Measurements from ENCODE around the gene AFAP1L1. TPM values are rescaled to one million over a fixed set of nuclear protein-coding genes. Genes with fewer than 3 reads are reported as not detected.
"Not testable (repeated sequence)": the region's sequence is repeated elsewhere in the genome, so short reads cannot be mapped to it uniquely, and the experiment has no call there.

AFAP1L1 gene
- total RNA-seq, 4 donors from 2014 or later, result 4.8 to 11.6 (median 7.3) TPM

DNA sequence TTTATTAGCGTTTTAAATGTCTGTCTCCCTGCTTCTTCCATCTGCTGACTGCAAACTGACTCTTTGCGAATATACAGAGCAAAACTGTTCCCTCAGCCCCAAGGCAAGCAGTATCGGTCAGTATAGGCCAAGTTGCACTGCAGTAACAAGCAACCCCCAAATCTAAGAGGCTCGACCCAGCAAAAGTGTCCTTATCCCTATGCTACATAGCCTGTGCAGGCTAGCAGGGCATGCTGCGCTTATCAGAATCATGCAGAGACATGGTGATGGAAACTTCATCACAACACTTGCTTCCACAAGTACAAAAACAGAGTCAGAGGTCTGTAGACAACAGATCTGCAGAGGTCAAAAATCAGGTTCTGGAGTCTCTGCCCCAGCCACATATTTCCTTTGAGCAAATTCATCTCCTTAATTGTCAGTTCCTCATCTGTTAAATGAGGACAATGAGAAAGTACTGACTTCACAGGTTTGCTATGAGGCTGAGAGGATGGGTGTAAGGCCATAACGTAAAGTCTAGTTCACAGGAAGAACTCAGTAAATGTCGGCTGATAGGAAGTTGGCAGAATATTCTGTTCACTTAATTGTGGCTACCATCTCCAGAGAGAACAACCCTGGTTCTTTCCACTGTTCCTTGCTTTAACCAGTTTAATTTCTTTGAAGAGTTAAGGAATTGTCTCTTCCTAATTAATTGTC, 117.0 kb downstream of the AFAP1L1 start:
- peaks cover 7% of the 10 kb centered on the region for H3K4me1 ChIP-seq
- no peak for DNase-seq (ENCODE audit: low spot score in 2 of 2)

DNA sequence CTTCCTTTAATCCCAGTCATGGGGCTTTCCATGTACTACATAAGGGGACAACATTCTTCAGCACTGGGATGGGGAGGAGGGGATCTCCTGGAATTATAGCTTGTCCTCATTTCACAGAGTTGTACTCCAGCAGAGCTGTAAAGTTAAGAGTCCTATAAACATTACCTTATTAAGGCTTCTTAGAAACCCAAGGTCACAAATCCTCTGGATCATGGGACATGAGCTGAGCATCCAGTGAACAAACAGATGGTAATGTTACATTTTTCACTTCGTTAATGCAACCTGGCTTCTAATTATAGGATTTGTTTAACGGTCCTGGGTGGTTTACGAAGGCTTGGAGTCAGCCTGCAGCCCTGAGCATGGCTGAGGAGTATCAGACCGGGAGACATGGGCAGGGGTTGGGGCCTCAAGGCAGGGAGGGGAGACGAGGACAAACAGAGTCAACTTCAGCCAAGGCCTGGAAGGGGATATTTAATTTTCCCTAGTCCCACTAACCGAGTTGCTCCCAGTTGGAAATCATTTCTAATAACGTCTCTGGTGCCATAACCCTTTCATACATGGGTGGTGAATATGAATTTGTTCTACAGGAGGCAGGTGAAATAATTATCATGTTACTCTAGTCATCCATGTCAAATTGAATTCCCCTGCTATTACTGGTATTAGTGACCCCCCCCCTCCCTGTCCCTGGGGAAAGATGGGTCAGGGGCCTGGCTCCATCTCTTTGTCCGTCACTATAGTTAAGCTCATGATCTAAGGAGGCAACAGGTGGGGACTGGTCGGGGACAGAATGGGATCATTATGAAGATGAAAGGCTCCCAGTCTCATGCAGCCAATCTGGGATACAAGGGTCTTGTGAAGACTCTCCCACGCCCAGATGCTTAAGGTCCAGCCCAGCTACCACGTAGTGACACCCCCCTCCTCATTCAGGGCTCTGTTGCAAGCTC, 118.2 kb downstream of the AFAP1L1 start:
- H3K27me3 ChIP-seq, result no peaks in the 10 kb centered on the region
- H3K9me3 ChIP-seq, result no peaks in the 10 kb centered on the region
- H3K27ac ChIP-seq, result no peak overlapping the region
- no peak overlapping the region for H3K4me3 ChIP-seq
- WGBS, result 86% methylated on average over 11 of the region's 11 CpGs
- H3K4me1 ChIP-seq, result peaks cover 7% of the 10 kb centered on the region
- no peaks in the 10 kb centered on the region for H3K36me3 ChIP-seq
- TF ChIP-seq, protein P1, sequence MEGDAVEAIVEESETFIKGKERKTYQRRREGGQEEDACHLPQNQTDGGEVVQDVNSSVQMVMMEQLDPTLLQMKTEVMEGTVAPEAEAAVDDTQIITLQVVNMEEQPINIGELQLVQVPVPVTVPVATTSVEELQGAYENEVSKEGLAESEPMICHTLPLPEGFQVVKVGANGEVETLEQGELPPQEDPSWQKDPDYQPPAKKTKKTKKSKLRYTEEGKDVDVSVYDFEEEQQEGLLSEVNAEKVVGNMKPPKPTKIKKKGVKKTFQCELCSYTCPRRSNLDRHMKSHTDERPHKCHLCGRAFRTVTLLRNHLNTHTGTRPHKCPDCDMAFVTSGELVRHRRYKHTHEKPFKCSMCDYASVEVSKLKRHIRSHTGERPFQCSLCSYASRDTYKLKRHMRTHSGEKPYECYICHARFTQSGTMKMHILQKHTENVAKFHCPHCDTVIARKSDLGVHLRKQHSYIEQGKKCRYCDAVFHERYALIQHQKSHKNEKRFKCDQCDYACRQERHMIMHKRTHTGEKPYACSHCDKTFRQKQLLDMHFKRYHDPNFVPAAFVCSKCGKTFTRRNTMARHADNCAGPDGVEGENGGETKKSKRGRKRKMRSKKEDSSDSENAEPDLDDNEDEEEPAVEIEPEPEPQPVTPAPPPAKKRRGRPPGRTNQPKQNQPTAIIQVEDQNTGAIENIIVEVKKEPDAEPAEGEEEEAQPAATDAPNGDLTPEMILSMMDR (IDR thresholded peaks at IDR 0.05), result no peak
- TF ChIP-seq POLR2A (IDR thresholded peaks at IDR 0.05) (no peak), EP300 (IDR thresholded peaks at IDR 0.05) (peak; percentile 20), POLR2AphosphoS5 (IDR thresholded peaks at IDR 0.05) (no peak)
- no peak for DNase-seq (ENCODE audit: low spot score in 2 of 2)

More for the DNA sequence above, 117.0 kb downstream of the AFAP1L1 start:
- Histone ChIP-seq H3K4me3 (no peak overlapping the region), H3K9me3 (no peaks in the 10 kb centered on the region), H3K36me3 (no peaks in the 10 kb centered on the region), H3K27me3 (no peaks in the 10 kb centered on the region), H3K27ac (peak overlapping the region; percentile 14)
- TF ChIP-seq, protein P1 (IDR thresholded peaks at IDR 0.05), result no peak
- no peak for TF ChIP-seq EP300 (IDR thresholded peaks at IDR 0.05)
- no peak for TF ChIP-seq POLR2AphosphoS5 (IDR thresholded peaks at IDR 0.05)
- TF ChIP-seq POLR2A (IDR thresholded peaks at IDR 0.05), result no peak
- 79% methylated on average over 7 of the region's 7 CpGs for WGBS

DNA sequence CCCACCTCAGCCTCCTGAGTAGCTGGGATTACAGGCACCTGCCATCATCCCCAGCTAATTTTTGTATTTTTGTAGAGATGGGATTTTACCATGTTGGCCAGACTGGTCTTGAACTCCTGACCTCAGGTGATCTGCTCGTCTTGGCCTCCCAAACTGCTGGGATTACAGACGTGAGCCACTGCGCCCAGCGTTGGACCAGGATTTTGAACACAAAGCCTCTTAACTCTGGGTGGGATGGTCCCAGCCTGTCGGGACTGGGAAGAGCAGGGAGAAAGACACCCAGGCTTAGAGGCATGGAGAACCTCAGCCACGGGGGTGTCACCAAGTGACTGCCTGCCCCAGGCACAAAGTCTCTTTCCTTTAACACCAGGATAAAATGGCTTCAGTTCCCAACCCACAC, 119.4 kb downstream of the AFAP1L1 start:
- DNase-seq (ENCODE audit: low spot score in 2 of 2); H3K9me3 ChIP-seq; H3K4me3 ChIP-seq; H3K4me1 ChIP-seq; H3K27me3 ChIP-seq; H3K27ac ChIP-seq; H3K36me3 ChIP-seq: not testable (repeated sequence)
- 86% methylated on average over 6 of the region's 6 CpGs for WGBS

Other genes starting within 250 kb of the AFAP1L1 start
- 1 to 10 TPM; 1.9 to 8.2 (median 5.2) TPM for gene SH3TC2, start 208.8 kb upstream of the AFAP1L1 start, total RNA-seq
- gene ABLIM3, start 130.4 kb upstream of the AFAP1L1 start, total RNA-seq, result 10 to 100 TPM in 2 of 4 donors, 1 to 10 TPM in 2; 4.7 to 22.6 (median 13.4) TPM
- gene GRPEL2, start 73.6 kb downstream of the AFAP1L1 start, total RNA-seq, result 10 to 100 TPM in 2 of 4 donors, 1 to 10 TPM in 2; 8.4 to 12.4 (median 10.6) TPM
- 10 to 100 TPM in 1 of 4 donors, 1 to 10 TPM in 3; 4.5 to 11.8 (median 5.8) TPM for gene PCYOX1L, start 86.2 kb downstream of the AFAP1L1 start, total RNA-seq
- not detected for gene IL17B, start 107.4 kb downstream of the AFAP1L1 start, total RNA-seq